HepG2 (cell line): Measurements from ENCODE around the gene SPATA12.

Source experiments
- ATF1 ChIP-seq: IDR thresholded peaks from 2 replicates; pipeline ENCODE4 v1.6.1; 2016; ENCODE audit warnings: mild to moderate bottlenecking, control low read depth
- EZH2 ChIP-seq: conservative IDR thresholded peaks from 2 replicates; pipeline ENCODE4 v1.6.1; 2012; ENCODE audit warnings: mild to moderate bottlenecking, low read depth, low read length, moderate library complexity
- HCFC1 ChIP-seq: fragments of 150-350 bp; IDR thresholded peaks from 2 replicates; pipeline ENCODE4 v1.6.1; 2014; ENCODE audit warnings: low read depth, low read length
- HOXA5 ChIP-seq: sonication (generic); formaldehyde crosslinking; IDR thresholded peaks from 2 replicates; pipeline ENCODE4 v1.4.0; 2020; ENCODE audit warnings: missing genetic modification reagents
- KLF9 ChIP-seq: IDR thresholded peaks from 2 replicates; pipeline ENCODE4 v1.6.1; 2016; ENCODE audit warnings: low read depth
- SIN3A ChIP-seq: IDR thresholded peaks from 2 replicates; pipeline ENCODE4 v1.6.1; 2011; ENCODE audit warnings: low read depth, mild to moderate bottlenecking, control low read depth, low read length, borderline replicate concordance
- SMAD3 ChIP-seq: sonication (generic); formaldehyde crosslinking; IDR thresholded peaks from 2 replicates; pipeline ENCODE4 v1.4.0; 2020; ENCODE audit warnings: missing genetic modification reagents
- TCF7 ChIP-seq: sonication (generic); IDR thresholded peaks from 2 replicates; pipeline ENCODE4 v1.6.1; 2016; ENCODE audit warnings: antibody characterized with exemption, low read depth
- TF ChIP-seq, protein P1 (sequence below): sonication (generic); formaldehyde crosslinking; IDR thresholded peaks from 2 replicates; pipeline ENCODE4 v1.5.0; 2020; ENCODE audit warnings: mild to moderate bottlenecking, missing genetic modification reagents, moderate library complexity
- TF ChIP-seq, protein P2 (sequence below): sonication (generic); formaldehyde crosslinking; IDR thresholded peaks from 2 replicates; pipeline ENCODE4 v1.5.1; 2020; ENCODE audit warnings: mild to moderate bottlenecking, missing genetic modification reagents, borderline replicate concordance
- TF ChIP-seq, protein P3 (sequence below): sonication (generic); formaldehyde crosslinking; IDR thresholded peaks from 2 replicates; pipeline ENCODE4 v1.8.1; 2023; ENCODE audit warnings: mild to moderate bottlenecking, missing genetic modification reagents
- TF ChIP-seq, protein P4 (sequence below): sonication (generic); formaldehyde crosslinking; conservative IDR thresholded peaks from 2 replicates; pipeline ENCODE4 v1.4.0; 2020; ENCODE audit warnings: missing genetic modification reagents

DNA sequence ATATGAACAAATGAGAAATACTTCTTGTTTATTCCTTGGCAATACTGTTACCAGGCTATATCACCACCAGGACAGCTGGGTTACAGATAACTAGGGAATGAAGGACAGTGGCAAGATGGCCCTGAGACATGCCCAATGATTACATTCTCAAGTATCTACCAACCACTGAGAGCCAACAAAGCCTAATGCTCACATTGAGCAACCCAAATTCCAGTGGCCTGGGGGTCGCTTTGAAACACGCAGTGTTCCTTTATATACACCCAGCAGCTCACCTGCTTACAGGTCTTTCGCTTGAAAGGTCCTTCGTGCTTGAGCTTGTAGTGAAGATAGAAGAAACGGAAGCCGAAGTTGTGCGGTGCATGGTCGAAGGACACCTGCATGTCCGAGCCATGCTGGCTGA lies 45.1 kb downstream of the SPATA12 start:
- TF ChIP-seq HOXA5 (CRISPR knock-in tag) (no peak), HCFC1 (no peak), ATF1 (CRISPR knock-in tag) (no peak), SIN3A (no peak), TCF7 (no peak), SMAD3 (CRISPR knock-in tag) (no peak), KLF9 (CRISPR knock-in tag) (no peak), EZH2 (no peak)
- TF ChIP-seq, protein P1, sequence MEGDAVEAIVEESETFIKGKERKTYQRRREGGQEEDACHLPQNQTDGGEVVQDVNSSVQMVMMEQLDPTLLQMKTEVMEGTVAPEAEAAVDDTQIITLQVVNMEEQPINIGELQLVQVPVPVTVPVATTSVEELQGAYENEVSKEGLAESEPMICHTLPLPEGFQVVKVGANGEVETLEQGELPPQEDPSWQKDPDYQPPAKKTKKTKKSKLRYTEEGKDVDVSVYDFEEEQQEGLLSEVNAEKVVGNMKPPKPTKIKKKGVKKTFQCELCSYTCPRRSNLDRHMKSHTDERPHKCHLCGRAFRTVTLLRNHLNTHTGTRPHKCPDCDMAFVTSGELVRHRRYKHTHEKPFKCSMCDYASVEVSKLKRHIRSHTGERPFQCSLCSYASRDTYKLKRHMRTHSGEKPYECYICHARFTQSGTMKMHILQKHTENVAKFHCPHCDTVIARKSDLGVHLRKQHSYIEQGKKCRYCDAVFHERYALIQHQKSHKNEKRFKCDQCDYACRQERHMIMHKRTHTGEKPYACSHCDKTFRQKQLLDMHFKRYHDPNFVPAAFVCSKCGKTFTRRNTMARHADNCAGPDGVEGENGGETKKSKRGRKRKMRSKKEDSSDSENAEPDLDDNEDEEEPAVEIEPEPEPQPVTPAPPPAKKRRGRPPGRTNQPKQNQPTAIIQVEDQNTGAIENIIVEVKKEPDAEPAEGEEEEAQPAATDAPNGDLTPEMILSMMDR = no peak
- TF ChIP-seq, protein P2, sequence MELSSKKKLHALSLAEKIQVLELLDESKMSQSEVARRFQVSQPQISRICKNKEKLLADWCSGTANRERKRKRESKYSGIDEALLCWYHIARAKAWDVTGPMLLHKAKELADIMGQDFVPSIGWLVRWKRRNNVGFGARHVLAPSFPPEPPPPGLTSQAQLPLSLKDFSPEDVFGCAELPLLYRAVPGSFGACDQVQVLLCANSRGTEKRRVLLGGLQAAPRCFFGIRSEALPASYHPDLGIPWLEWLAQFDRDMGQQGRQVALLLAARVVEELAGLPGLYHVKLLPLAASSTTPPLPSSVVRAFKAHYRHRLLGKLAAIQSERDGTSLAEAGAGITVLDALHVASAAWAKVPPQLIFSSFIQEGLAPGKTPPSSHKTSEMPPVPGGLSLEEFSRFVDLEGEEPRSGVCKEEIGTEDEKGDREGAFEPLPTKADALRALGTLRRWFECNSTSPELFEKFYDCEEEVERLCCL (CRISPR knock-in tag) = no peak
- TF ChIP-seq, protein P3, sequence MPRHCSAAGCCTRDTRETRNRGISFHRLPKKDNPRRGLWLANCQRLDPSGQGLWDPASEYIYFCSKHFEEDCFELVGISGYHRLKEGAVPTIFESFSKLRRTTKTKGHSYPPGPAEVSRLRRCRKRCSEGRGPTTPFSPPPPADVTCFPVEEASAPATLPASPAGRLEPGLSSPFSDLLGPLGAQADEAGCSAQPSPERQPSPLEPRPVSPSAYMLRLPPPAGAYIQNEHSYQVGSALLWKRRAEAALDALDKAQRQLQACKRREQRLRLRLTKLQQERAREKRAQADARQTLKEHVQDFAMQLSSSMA = no peak
- TF ChIP-seq, protein P4, sequence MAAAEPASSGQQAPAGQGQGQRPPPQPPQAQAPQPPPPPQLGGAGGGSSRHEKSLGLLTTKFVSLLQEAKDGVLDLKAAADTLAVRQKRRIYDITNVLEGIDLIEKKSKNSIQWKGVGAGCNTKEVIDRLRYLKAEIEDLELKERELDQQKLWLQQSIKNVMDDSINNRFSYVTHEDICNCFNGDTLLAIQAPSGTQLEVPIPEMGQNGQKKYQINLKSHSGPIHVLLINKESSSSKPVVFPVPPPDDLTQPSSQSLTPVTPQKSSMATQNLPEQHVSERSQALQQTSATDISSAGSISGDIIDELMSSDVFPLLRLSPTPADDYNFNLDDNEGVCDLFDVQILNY (CRISPR knock-in tag) = no peak
